ENCODE measurements around the gene PRSS23.

- TF ChIP-seq CTCF (IDR thresholded peaks at IDR 0.05) (no peak), POLR2A (IDR thresholded peaks at IDR 0.05) (no peak)
Measured at GRCh38 chr11:86775361-86775760, 25.0 kb upstream of the PRSS23 start.

All from ovary (tissue), 3 donors.